H1 (cell line): ENCODE results near the gene DBF4B. TPM values are rescaled to one million over a fixed set of nuclear protein-coding genes. Genes with fewer than 3 reads are reported as not detected.

Experiments
- CTCF ChIA-PET: fragments of 300-600 bp; sonication (Branson Sonifier 250); formaldehyde crosslinking; loops from one replicate; lab custom pipeline; 2021; ENCODE audit not compliant: partially characterized antibody; lab: Charles Lee
- POLR2A ChIA-PET: fragments of 300-600 bp; sonication (Branson Sonifier 250); formaldehyde crosslinking; loops from one replicate; lab custom pipeline; 2021; ENCODE audit warnings: inconsistent platforms; ENCODE audit not compliant: partially characterized antibody; lab: Charles Lee
- DNase-seq, 2 experiments: peaks; one replicate each; pipeline versions ENCODE4 v3.0.0 to v3.0.0-alpha.2; 2010 to 2022; ENCODE audit warnings: low spot score in 2 of 2, low read depth in 1 of 2, mixed read lengths in 1 of 2
- FAIRE-seq: peaks from 2 replicates; lab custom pipeline; 2011; peaks lifted over from hg19 to GRCh38; lab: Jason Lieb, UNC
- H2AFZ ChIP-seq: 2 replicates; pipeline ENCODE4 v1.8.1; 2012; ENCODE audit warnings: low read length, inconsistent platforms
- H2AK5ac ChIP-seq: 2 replicates; pipeline ENCODE4 v1.6.1; 2013; ENCODE audit warnings: low read depth, low read length
- H2BK120ac ChIP-seq: replicated peaks from 2 replicates; pipeline ENCODE3; 2013; ENCODE audit warnings: low read depth, low read length, inconsistent platforms
- H2BK12ac ChIP-seq: 2 replicates; pipeline ENCODE4 v1.6.1; 2013; ENCODE audit warnings: low read depth, low read length
- H2BK15ac ChIP-seq: 2 replicates; pipeline ENCODE4 v1.6.1; 2013; ENCODE audit warnings: low read length
- H2BK20ac ChIP-seq: 2 replicates; pipeline ENCODE4 v1.6.1; 2013; ENCODE audit warnings: low read length
- H2BK5ac ChIP-seq: 2 replicates; pipeline ENCODE4 v1.6.1; 2013; ENCODE audit warnings: low read depth, low read length
- H3K14ac ChIP-seq: 2 replicates; pipeline ENCODE4 v1.6.1; 2013; ENCODE audit warnings: inconsistent platforms; ENCODE audit not compliant: insufficient read length
- H3K18ac ChIP-seq: 2 replicates; pipeline ENCODE4 v1.6.1; 2013; ENCODE audit warnings: low read length; ENCODE audit errors: extremely low read depth
- H3K23ac ChIP-seq: 2 replicates; pipeline ENCODE4 v1.6.1; 2013; ENCODE audit warnings: inconsistent platforms; ENCODE audit not compliant: insufficient read length
- H3K23me2 ChIP-seq: 2 replicates; pipeline ENCODE4 v1.6.1; 2013; ENCODE audit warnings: low read depth, low read length
- H3K27ac ChIP-seq: 2 replicates; pipeline ENCODE4 v1.6.1; 2011; ENCODE audit warnings: low read depth, low read length, inconsistent platforms
- H3K27me3 ChIP-seq, 4 experiments: replicated peaks in 1 of 4; 1 replicate in 1 of 4; 2 replicates in 3 of 4; pipeline versions ENCODE4 v1.6.1 to v1.8.1; 2011 to 2013; ENCODE audit warnings: low read length in 3 of 4, mild to moderate bottlenecking in 3 of 4, inconsistent platforms in 2 of 4, mixed read lengths in 2 of 4, moderate library complexity in 1 of 4; ENCODE audit not compliant: control insufficient read depth in 3 of 4, insufficient read depth in 3 of 4; ENCODE audit errors: extremely low read depth in 1 of 4
- H3K36me3 ChIP-seq, 4 experiments: 2 replicates each; pipeline versions ENCODE4 v1.6.1 to v1.8.1; 2011 to 2013; ENCODE audit warnings: mild to moderate bottlenecking in 4 of 4, low read length in 3 of 4, moderate library complexity in 2 of 4, control low read depth in 1 of 4, inconsistent platforms in 1 of 4; ENCODE audit not compliant: insufficient read depth in 4 of 4, control insufficient read depth in 2 of 4
- H3K4ac ChIP-seq: replicated peaks from 2 replicates; pipeline ENCODE3; 2013; ENCODE audit warnings: low read length, low read depth, mixed read lengths, inconsistent platforms; ENCODE audit not compliant: insufficient read length
- H3K4me1 ChIP-seq, 4 experiments: replicated peaks in 1 of 4; 1 replicate in 1 of 4; 2 replicates in 3 of 4; pipeline versions ENCODE4 v1.6.1 to v1.8.1; 2011 to 2013; ENCODE audit warnings: low read length in 3 of 4, inconsistent platforms in 2 of 4, mixed read lengths in 1 of 4; ENCODE audit not compliant: insufficient read depth in 4 of 4, control insufficient read depth in 3 of 4
- H3K4me2 ChIP-seq, 2 experiments: 2 replicates each; pipeline versions ENCODE4 v1.6.1 to v1.8.1; 2011 to 2013; ENCODE audit warnings: low read depth in 2 of 2, low read length in 2 of 2, control low read depth in 1 of 2, inconsistent platforms in 1 of 2, mild to moderate bottlenecking in 1 of 2; ENCODE audit not compliant: insufficient read depth in 1 of 2
- H3K4me3 ChIP-seq, 4 experiments: fragments of 200-600, 300-600 bp in 1 of 4; sonication (generic), shearing (Covaris generic), sonication (Bioruptor Twin) in 1 of 4; 2 replicates each; pipeline versions ENCODE4 v1.5.1 to v1.8.1; 2011 to 2016; ENCODE audit warnings: low read length in 4 of 4, low read depth in 3 of 4, control low read depth in 2 of 4, inconsistent platforms in 2 of 4, mild to moderate bottlenecking in 2 of 4, mixed read lengths in 1 of 4, moderate library complexity in 1 of 4; ENCODE audit not compliant: insufficient read depth in 2 of 4; ENCODE audit errors: extremely low read depth in 1 of 4
- H3K56ac ChIP-seq: replicated peaks from 2 replicates; pipeline ENCODE3; 2013; ENCODE audit warnings: low read depth, mild to moderate bottlenecking, mixed read lengths, low read length, inconsistent platforms; ENCODE audit not compliant: insufficient read length
- H3K79me1 ChIP-seq: 2 replicates; pipeline ENCODE4 v1.6.1; 2013; ENCODE audit warnings: low read depth, low read length, control low read depth
- H3K79me2 ChIP-seq, 2 experiments: 2 replicates each; pipeline versions ENCODE4 v1.6.1 to v1.8.1; 2012 to 2013; ENCODE audit warnings: low read length in 2 of 2, mild to moderate bottlenecking in 2 of 2, inconsistent platforms in 1 of 2; ENCODE audit not compliant: insufficient read depth in 2 of 2, control insufficient read depth in 1 of 2
- H3K9ac ChIP-seq, 4 experiments: replicated peaks in 1 of 4; 1 replicate in 1 of 4; 2 replicates in 3 of 4; pipeline versions ENCODE4 v1.6.1 to v1.8.1; 2011 to 2013; ENCODE audit warnings: low read depth in 3 of 4, low read length in 3 of 4, control low read depth in 2 of 4, mild to moderate bottlenecking in 2 of 4, moderate library complexity in 2 of 4, inconsistent platforms in 1 of 4; ENCODE audit errors: extremely low read depth in 1 of 4
- H3K9me3 ChIP-seq, 2 experiments: 2 replicates each; pipeline versions ENCODE4 v1.6.1 to v1.8.1; 2012 to 2013; ENCODE audit warnings: mild to moderate bottlenecking in 2 of 2, moderate library complexity in 2 of 2, control low read depth in 1 of 2, inconsistent platforms in 1 of 2, low read depth in 1 of 2, low read length in 1 of 2, mixed read lengths in 1 of 2; ENCODE audit not compliant: insufficient read depth in 2 of 2
- H4K20me1 ChIP-seq, 2 experiments: replicated peaks in 1 of 2; 2 replicates each; pipeline versions ENCODE3 to v1.8.1; 2011 to 2013; ENCODE audit warnings: inconsistent platforms in 2 of 2, low read length in 2 of 2, mild to moderate bottlenecking in 1 of 2; ENCODE audit not compliant: insufficient read depth in 2 of 2, control insufficient read depth in 1 of 2
- H4K5ac ChIP-seq: 2 replicates; pipeline ENCODE4 v1.6.1; 2013; ENCODE audit warnings: low read length, low read depth, mixed read lengths, inconsistent platforms; ENCODE audit not compliant: insufficient read length
- H4K8ac ChIP-seq: 2 replicates; pipeline ENCODE4 v1.8.0; 2013; ENCODE audit warnings: mild to moderate bottlenecking, moderate library complexity, low read length, inconsistent platforms; ENCODE audit not compliant: insufficient read depth; ENCODE audit errors: extremely low read depth
- H4K91ac ChIP-seq: replicated peaks from 2 replicates; pipeline ENCODE3; 2013; ENCODE audit warnings: low read length, mixed read lengths, inconsistent platforms; ENCODE audit not compliant: insufficient read length
- CEBPB ChIP-seq: IDR thresholded peaks from 2 replicates; pipeline ENCODE4 v1.6.1; 2012; ENCODE audit warnings: low read depth, low read length
- CHD2 ChIP-seq: IDR thresholded peaks from 2 replicates; pipeline ENCODE4 v1.6.1; 2012; ENCODE audit warnings: low read length, improper control_type of control experiment
- EGR1 ChIP-seq: IDR thresholded peaks from 2 replicates; pipeline ENCODE4 v1.6.1; 2011; ENCODE audit warnings: low read depth, low read length, borderline replicate concordance
- JUND ChIP-seq: IDR thresholded peaks from 2 replicates; pipeline ENCODE4 v1.6.1; 2011; ENCODE audit warnings: mild to moderate bottlenecking, improper control_type of control experiment, low read length
- NRF1 ChIP-seq: IDR thresholded peaks from 2 replicates; pipeline ENCODE4 v1.6.1; 2011; ENCODE audit warnings: mild to moderate bottlenecking, low read depth, low read length, improper control_type of control experiment
- TBP ChIP-seq: IDR thresholded peaks from 2 replicates; pipeline ENCODE4 v1.6.1; 2011; ENCODE audit warnings: low read depth, low read length, improper control_type of control experiment
- TEAD4 ChIP-seq: IDR thresholded peaks from 2 replicates; pipeline ENCODE4 v1.6.1; 2012; ENCODE audit warnings: low read depth, low read length, inconsistent platforms, mixed read lengths
- WGBS, 2 experiments: shearing (Covaris generic) in 1 of 2; methylation state at CpG; one replicate each; pipeline versions ENCODE4 v1.1.6 to v1.1.7; 2013 to 2015; ENCODE audit warnings: low lambda C conversion rate in 2 of 2, mixed read lengths in 2 of 2, inconsistent platforms in 1 of 2, low coverage in 1 of 2, missing lambda C conversion rate in 1 of 2; ENCODE audit not compliant: insufficient replicate concordance in 2 of 2, insufficient coverage in 1 of 2, insufficient read length in 1 of 2; ENCODE audit errors: extremely low coverage in 1 of 2, missing lambda C conversion rate in 1 of 2; 5-methylcytosine and 5-hydroxymethylcytosine counted together
- polyA plus RNA-seq, 7 experiments: library from polyadenylated mRNA; depleted of rRNA in 3 of 7; stranded (reverse) in 5 of 7; unstranded in 2 of 7; fragments of >200 nt in 5 of 7; fragments of 200-250 nt in 2 of 7; gene quantifications; 1 replicate in 5 of 7; 2 replicates in 1 of 7; 4 replicates in 1 of 7; pipeline versions ENCODE4 v1.2.1 to v1.2.3, GENCODE V29; 2011 to 2013; ENCODE audit warnings: missing spikeins in 2 of 7, mixed read lengths in 2 of 7
- total RNA-seq: library from RNA; stranded (reverse); fragmentation: NEBNext Ultra II Directional; extraction: Animal tissue kit (Norgen Biotek cat#: 25700); gene quantifications from 2 replicates; pipeline ENCODE4 v1.2.1, GENCODE V29; 2021

Gene DBF4B
- total and polyA plus RNA-seq, 2 of the 8 experiments (the other 6 are each of a cell fraction or from before 2014, with no cell fraction given): 20.2 to 26.9 TPM

- H2AFZ ChIP-seq: no peak overlapping the region
- H3K4me3 ChIP-seq: no peak overlapping the region
- H3K9me3 ChIP-seq: no peaks in the 10 kb centered on the region
- H3K27ac ChIP-seq: no peak overlapping the region
- no peaks in the 10 kb centered on the region for H3K36me3 ChIP-seq
- H3K23me2 ChIP-seq: peaks cover 8% of the 10 kb centered on the region; the same call in 1 of the 2 replicates
- TF ChIP-seq JUND (no peak), TEAD4 (no peak), EGR1 (no peak), TBP (no peak), CHD2 (no peak), CEBPB (no peak), NRF1 (no peak)
- FAIRE-seq (no peak), DNase-seq (no peak)
- ChIA-PET CTCF (interaction anchor here (1.0 to 2.3 kb wide), 7 partner anchors 9 to 254 kb away, joined by 3 to 9 read pairs (median 4); no protein-coding TSS in a partner anchor), POLR2A (interaction anchor here (1.1 to 5.1 kb wide), 5 partner anchors 11 to 139 kb away, joined by 3 to 17 read pairs (median 4); partner anchors contain the start of genes EFTUD2 and HIGD1B)
- H2BK12ac ChIP-seq: no peak overlapping the region
- no peak overlapping the region for H2AK5ac ChIP-seq
- peaks cover 25 to 40% (median 34%) of the 10 kb centered on the region in 4 experiments for H3K27me3 ChIP-seq
- H3K4me1 ChIP-seq: peaks cover 0 to 7% (median 2%) of the 10 kb centered on the region in 4 experiments; a peak in 4 of 7 replicates
- H3K79me1 ChIP-seq: no peaks in the 10 kb centered on the region
- H4K8ac ChIP-seq: no peak overlapping the region; the same call in 1 of the 2 replicates
- WGBS, 2 experiments: 90% methylated on average over 11 of the region's 13 CpGs; no CpG with 5 or more reads in 1 of the 2 experiments
- H4K20me1 ChIP-seq: peaks cover 0 to 2% of the 10 kb centered on the region in 2 experiments
- no peaks in the 10 kb centered on the region for H3K79me2 ChIP-seq
- no peak overlapping the region for H2BK120ac ChIP-seq
- no peak overlapping the region for H2BK20ac ChIP-seq
- no peak overlapping the region for H3K4me2 ChIP-seq
- H3K23ac ChIP-seq: no peak overlapping the region
- no peak overlapping the region for H2BK15ac ChIP-seq
- no peak overlapping the region for H4K91ac ChIP-seq
- no peak overlapping the region for H3K4ac ChIP-seq
- no peak overlapping the region for H3K14ac ChIP-seq
- H3K9ac ChIP-seq: no peak overlapping the region
- no peak overlapping the region for H3K18ac ChIP-seq
- no peak overlapping the region for H2BK5ac ChIP-seq
- no peak overlapping the region for H3K56ac ChIP-seq
- no peak overlapping the region for H4K5ac ChIP-seq
Measured at GRCh38 chr17:44760474-44761308, 52.2 kb downstream of the DBF4B start.
